CD4-positive, alpha-beta T cell treated with Interleukin-17A for 4 hours (primary cell): ENCODE data around the gene CHIC2.
A peak's percentile ranks its signal among the peaks of the same experiment; 100 is the strongest.
"Not testable (repeated sequence)": the region's sequence is repeated elsewhere in the genome, so short reads cannot be mapped to it uniquely, and the experiment has no call there.

ENCODE experiments used
- DNase-seq: peaks from one replicate; pipeline ENCODE4 v3.0.0-alpha.2; 2020; ENCODE audit warnings: mixed read lengths

CHIC2 gene

DNA sequence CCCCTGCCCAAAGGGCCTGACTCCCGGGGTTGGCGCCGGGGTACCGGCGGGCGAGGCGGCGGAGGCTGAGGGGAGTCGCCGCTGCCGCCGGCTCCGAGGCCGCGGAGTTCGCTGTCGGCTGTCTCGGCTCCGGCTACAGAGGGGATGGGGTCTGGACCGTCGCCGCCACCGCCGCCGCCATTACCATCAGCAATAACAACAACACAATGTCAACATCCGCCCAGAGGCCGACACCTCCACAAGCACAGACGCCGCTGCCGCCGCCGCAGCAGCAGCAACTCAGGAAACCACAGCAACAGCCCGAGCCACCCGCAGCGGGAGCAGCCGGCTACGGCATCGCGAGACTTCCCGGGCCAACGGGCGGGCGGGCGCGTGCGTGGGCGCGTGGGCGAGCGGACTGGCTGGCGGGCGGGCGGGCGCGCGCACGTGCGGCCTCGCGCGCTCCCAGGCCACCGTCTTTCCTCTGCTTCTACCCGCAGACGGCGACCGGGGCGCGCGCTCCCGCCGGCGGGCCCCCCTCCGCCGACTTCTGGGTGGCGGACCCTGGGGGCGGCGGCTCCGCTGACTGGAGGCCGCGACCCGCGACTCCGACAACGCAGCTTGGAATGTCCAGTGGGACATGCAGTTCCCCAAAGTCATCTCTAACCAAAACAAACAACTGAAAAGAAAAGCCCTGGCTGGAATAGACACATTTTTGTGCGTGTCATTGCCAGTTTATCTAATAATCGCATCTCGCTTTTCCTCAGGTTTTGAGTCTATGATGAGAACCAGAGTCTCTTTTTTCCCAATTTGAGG, at the start of gene CHIC2:
Gene CHIC2 (minus strand): TSS at position 289 of the 795 bp plus-strand sequence. CDS start 305 bp downstream, outside the sequence.
- DNase-seq, result peak; percentile 97

- not testable (repeated sequence) for DNase-seq
Measured at GRCh38 chr4:54113206-54113605, 48.8 kb upstream of the CHIC2 start.

GRCh38 chr4:54110019-54110416, 45.6 kb upstream of the CHIC2 start:
- DNase-seq, result no peak

DNA sequence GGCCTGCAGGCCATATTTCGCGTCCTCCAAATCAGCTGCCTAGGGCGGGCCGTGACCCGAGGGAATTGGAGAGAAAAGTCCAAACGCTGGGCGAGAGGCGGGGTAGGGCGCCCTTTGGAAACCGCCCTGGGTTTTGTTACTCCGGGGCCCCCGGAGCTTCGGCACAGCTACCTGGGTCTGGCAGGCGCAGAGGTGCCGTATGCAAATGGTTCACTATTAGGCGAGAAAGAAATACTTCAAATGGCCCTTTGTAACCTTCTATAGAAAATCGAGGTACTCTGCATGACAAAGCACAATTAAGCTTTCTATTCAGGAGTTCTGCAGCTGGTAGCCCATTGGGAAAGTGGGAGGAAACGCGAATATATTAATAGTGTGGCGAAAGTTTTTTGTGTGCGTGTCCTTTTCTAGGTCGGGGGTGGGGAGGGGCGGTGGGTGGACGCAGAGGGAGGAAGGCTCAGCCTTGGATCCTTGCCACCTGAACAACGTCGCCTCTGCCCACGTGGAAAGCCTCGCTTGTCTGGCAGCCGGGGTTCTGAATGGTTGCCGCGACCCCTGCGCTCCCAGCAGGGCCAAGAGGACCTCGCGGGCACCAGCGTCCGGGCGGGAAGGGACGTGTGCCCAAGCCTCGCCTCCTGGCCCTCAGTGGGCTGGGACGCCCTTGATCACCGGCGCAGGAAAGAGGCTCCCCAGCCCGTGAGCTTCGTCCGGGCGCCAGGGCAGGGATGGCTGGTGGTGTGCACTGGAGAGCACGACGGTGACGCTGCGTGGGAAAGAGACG, 45.0 kb upstream of the CHIC2 start:
- DNase-seq, result no peak

GRCh38 chr4:54107951-54108748, 43.7 kb upstream of the CHIC2 start:
- no peak for DNase-seq

- no peak for DNase-seq
Measured at GRCh38 chr4:54104907-54105306, 40.5 kb upstream of the CHIC2 start.

DNA sequence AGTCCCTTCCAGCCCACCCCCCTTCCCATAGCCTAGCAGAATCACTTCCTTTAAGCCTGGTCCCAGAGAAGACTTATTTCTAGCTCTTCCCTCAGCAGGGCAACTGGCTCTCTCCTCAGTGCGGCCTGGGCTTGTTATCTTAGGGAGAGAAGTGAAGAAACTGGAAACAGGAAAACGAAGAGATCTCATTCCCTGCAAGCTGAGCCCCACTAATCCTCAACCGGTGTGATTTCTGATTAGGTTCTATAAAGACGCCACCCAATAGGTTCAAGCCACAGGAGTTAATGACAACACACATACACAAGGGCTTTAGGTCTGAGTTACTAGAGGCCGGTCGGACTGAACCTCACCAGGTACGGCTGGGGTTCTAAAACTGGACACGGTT, 38.8 kb upstream of the CHIC2 start:
- DNase-seq, result no peak

GRCh38 chr4:54102531-54103106, 38.2 kb upstream of the CHIC2 start:
- DNase-seq, result no peak

- no peak for DNase-seq
Measured at GRCh38 chr4:54101190-54102041, 37.0 kb upstream of the CHIC2 start.

GRCh38 chr4:54100595-54101189, 36.3 kb upstream of the CHIC2 start:
- DNase-seq, result peak; percentile 19

DNA sequence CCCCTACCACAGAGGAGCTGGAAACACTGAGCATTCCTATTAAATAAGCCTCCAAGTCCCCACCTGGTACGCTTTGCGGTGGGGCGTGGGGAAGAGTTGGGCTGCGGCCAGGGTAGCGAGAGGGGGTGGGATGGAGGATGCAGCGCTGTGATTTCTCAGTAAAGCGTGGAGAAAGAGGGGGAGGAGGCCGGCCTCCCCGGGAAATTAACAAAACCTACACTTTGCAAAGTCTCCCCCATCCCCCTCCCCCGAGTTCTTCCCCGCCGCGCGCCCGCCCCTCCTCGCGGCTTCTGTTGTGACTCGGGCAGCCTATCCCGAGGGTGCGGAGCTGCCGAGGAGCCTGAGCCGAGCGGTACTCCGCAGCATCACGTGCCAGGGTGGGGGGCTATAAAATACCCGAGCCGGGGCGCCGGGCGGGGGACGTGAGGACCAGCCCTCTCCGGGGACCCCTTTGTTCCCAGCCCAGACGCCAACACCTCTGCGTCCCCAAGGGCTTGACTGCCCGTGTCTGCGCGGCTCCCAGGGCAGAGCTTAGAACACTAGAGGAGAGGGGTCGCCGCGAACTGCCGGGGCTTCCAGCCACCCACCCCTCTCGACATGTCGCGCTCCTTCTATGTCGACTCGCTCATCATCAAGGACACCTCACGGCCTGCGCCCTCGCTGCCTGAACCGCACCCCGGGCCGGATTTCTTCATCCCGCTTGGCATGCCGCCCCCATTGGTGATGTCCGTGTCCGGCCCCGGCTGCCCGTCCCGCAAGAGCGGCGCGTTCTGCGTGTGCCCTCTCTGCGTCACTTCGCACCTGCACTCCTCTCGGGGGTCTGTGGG, 35.6 kb upstream of the CHIC2 start, which contains the start of gene GSX2:
Gene GSX2 (plus strand): TSS at position 416 of the 827 bp plus-strand sequence. CDS start 182 bp downstream, at position 598.
- no peak for DNase-seq

DNA sequence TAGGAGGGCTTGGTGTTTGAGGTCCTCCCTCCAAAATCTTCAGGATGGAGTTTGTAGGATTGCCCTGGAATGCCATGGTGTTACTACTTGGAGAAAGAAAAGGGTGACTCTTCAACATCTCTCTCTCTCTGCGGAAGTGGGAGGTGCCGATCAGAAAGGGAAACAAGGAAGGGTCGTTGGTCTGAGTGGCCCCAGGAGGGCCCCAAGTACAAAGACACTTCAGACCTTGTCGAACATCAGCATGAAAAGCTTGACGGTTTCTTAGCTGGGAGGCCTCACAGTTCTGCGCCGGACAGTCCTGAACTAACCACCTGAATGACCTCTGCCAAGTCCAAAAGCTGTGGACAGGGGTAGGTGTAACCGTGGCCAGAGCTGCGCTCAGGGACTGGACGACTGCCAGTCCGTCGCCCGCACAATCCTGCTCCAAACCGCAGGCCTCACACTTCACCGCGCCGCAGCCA, 34.9 kb upstream of the CHIC2 start:
- DNase-seq, result no peak

- DNase-seq, result no peak
Measured at GRCh38 chr4:54098375-54098774, 34.0 kb upstream of the CHIC2 start.

GRCh38 chr4:54097152-54097551, 32.7 kb upstream of the CHIC2 start:
- no peak for DNase-seq

DNA sequence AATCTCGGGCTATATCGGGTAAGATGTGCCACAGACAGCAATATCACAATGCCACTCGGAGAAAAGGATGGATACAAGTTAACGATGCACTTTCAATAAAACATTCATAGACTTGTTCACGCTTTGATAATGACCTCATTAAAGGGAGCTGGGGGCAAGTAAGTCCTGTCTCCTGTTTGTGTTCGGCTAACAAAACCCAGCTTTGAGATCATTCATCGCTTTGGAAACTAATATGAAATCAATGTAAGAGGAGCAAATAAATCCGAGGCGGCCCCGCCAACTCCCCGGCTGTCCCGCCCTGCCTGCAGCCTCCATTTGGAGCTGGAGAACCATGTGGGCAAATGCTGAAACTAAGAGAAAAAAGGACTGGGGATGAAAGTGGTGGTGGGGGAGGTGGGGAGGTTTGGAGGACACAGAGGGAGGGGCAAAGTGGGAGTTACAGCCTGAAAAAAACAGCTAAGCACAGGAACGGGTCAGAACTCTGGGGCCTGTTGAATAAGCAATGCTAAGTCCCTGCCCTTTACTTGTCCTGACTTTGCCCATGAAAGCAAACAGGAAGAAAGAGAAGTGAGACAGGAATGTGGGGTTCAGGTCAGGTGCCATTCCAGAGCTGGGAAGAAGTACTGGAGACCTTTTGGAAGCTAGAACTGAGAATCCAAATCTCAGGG, 32.0 kb upstream of the CHIC2 start:
- DNase-seq, result no peak

DNA sequence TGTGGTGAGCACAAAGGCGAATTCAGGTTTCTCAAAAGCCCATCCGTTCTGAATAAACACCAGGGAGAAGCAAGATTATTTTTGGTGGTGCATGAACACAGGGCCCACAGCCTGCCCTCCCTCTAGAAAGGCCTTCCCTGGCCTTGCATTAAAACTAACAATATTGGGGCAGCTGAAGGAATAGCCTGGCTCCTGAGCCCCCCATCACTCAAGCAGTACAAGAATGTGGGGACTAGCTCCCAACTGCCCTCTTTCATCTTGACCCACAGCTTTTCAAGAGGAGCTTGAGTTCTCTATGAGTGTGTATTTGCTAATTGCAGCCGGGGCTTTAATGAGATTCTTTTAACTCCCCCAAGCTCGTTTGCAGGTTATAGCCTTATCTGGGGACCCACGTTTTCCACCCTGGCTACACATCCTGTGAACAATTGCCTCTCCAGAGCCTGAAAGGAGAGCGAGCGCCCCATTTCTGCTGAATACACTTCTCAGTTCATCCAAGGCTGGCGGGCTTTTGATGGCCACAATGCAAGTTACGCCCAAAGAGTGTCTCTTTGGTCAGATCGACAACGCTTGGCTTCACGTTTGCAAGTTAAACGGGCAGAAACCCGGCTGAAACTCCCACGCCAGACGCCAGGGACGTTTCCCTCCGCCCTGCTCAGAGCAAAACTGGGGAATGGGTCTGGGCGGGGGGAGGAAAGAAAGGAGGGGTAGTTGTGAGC, 30.9 kb upstream of the CHIC2 start:
- no peak for DNase-seq

GRCh38 chr4:54094451-54094850, 30.0 kb upstream of the CHIC2 start:
- no peak for DNase-seq

GRCh38 chr4:54093324-54094240, 29.2 kb upstream of the CHIC2 start:
- DNase-seq, result peak; percentile 33
